RWPE2 (cell line): ENCODE measurements around the gene DACT1.

ENCODE experiments used
- ATAC-seq: fragments of 200-7000 bp; cut with Tn5 transposase; 3 replicates; pipeline ENCODE4 v1.9.1; 2021; ENCODE audit warnings: low read depth
- DNase-seq: peaks from one replicate; pipeline ENCODE4 v3.0.0-alpha.2; 2020; ENCODE audit warnings: low spot score
- H3K27ac ChIP-seq: fragments of 450-650 bp; 2 replicates; pipeline ENCODE4 v1.5.1; 2017; ENCODE audit warnings: mild to moderate bottlenecking; ENCODE audit not compliant: poor library complexity, severe bottlenecking
- H3K27me3 ChIP-seq: fragments of 250-450 bp; sonication (Bioruptor Pico); 2 replicates; pipeline ENCODE4 v1.5.1; 2021; ENCODE audit warnings: mild to moderate bottlenecking, moderate library complexity; ENCODE audit not compliant: insufficient read depth, poor library complexity, severe bottlenecking
- H3K36me3 ChIP-seq: fragments of 250-450 bp; sonication (Bioruptor Pico); 2 replicates; pipeline ENCODE4 v1.5.1; 2020; ENCODE audit warnings: low read depth, mild to moderate bottlenecking, moderate library complexity
- H3K4me1 ChIP-seq: fragments of 250-450 bp; sonication (Bioruptor Pico); 2 replicates; pipeline ENCODE4 v1.5.1; 2021; ENCODE audit warnings: mild to moderate bottlenecking, moderate library complexity; ENCODE audit not compliant: insufficient read depth, poor library complexity, severe bottlenecking
- H3K4me3 ChIP-seq: fragments of 250-450 bp; sonication (Bioruptor Pico); 2 replicates; pipeline ENCODE4 v1.5.1; 2021; ENCODE audit warnings: mild to moderate bottlenecking, moderate library complexity; ENCODE audit not compliant: severe bottlenecking
- H3K9me3 ChIP-seq: fragments of 250-450 bp; sonication (Bioruptor Pico); 2 replicates; pipeline ENCODE4 v1.5.1; 2021; ENCODE audit warnings: mild to moderate bottlenecking, moderate library complexity; ENCODE audit not compliant: severe bottlenecking
- TF ChIP-seq, protein P1 (sequence below): fragments of 450-650 bp; IDR thresholded peaks from one replicate; pipeline ENCODE4 v1.5.1; 2017; ENCODE audit warnings: mild to moderate bottlenecking, moderate library complexity; ENCODE audit not compliant: poor library complexity, severe bottlenecking

Gene DACT1

DNA sequence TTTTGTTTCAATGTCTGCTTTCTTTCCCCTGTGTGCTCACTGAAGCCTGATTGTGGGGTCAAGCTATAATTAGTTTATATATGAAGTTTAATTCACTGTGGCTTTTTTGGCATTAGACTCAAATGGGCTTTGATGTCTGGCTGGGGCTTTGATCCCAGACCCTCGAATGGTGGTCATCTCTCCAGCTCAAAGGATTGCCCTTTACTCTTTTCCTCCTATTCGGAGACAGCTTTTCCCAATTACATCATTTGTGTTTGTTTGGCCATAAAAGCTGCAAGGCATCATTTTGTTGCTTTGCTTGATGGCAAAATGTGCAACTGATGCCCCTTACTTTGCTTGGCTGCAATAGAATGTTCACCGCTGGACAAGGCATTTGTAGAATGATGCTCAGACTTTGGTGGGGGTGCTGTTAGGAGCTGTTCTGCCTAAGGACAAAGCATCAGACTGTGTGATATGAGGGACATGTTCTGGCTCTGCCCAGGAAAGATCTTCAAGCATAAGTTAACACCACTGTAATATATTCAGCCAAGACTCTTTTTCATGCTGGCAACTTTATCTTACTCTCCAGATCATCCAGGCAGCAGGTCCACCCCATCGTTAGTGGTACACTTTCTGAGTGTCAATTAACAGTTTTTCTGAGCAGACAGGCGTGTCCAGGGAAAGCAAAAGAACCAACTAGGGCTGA, 3.2 kb upstream of the DACT1 start:
- no peak for DNase-seq
- TF ChIP-seq, protein P1, sequence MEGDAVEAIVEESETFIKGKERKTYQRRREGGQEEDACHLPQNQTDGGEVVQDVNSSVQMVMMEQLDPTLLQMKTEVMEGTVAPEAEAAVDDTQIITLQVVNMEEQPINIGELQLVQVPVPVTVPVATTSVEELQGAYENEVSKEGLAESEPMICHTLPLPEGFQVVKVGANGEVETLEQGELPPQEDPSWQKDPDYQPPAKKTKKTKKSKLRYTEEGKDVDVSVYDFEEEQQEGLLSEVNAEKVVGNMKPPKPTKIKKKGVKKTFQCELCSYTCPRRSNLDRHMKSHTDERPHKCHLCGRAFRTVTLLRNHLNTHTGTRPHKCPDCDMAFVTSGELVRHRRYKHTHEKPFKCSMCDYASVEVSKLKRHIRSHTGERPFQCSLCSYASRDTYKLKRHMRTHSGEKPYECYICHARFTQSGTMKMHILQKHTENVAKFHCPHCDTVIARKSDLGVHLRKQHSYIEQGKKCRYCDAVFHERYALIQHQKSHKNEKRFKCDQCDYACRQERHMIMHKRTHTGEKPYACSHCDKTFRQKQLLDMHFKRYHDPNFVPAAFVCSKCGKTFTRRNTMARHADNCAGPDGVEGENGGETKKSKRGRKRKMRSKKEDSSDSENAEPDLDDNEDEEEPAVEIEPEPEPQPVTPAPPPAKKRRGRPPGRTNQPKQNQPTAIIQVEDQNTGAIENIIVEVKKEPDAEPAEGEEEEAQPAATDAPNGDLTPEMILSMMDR: no peak
- Histone ChIP-seq H3K4me3 (no peak overlapping the region), H3K36me3 (no peaks in the 10 kb centered on the region), H3K27ac (no peak overlapping the region), H3K9me3 (no peaks in the 10 kb centered on the region), H3K27me3 (peaks cover 10% of the 10 kb centered on the region), H3K4me1 (no peaks in the 10 kb centered on the region)
- no peak for ATAC-seq

DNA sequence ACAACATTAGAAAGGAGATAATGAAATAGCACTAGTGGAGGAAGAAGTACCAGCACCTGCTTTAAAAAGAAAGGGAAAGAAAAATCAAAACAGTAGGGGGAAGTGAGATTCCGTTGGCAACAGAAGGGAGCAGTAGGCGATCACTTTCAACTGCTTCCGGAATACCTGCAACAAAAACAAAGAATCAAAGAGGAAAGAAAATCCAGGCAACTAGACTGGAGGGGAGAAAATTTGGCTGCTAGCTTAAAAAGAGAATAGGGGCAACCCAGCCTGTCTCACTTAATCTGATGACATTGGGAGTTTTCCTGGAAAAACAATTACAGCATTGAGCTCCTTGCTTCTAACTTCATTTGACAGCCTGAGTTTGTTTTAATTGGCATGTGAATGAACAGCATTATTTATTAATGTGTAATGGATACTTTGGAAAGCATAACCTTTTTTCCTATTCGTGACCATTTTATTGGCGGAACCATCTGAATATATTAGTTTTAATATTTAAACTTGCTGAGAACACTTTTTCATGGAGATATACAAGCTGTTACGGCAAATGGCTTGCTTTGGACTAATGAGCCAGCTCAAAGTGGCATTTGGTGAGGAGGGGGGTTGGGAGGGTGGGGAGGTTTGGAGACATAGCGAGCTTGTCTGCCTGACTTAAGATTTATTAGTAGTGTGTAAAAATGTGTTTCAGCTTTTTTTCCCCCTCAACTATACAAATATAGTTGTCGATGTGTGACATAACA, 2.5 kb upstream of the DACT1 start:
- DNase-seq (no peak), ATAC-seq (no peak)

DNA sequence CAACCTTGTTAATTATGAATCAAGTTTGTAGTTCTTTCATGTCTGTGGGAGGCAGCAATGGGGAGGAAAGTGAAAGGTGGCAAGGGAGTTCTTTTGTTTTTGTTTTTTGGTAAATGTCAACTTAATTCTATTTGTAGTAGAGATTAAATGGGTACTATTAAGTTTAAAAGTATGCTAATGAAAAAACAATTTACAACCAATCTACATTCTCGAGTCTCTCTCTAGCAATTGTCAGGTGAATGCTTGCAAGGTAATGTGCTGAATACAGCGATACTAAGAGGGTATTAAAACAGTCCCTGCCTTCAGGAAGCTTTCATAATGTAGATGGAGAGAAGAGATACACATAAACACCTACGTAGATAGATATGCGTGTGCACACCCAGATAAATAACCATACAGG, 1.6 kb upstream of the DACT1 start:
- H3K9me3 ChIP-seq: no peaks in the 10 kb centered on the region
- ATAC-seq (no peak), DNase-seq (no peak)
- no peak overlapping the region for H3K27ac ChIP-seq
- no peaks in the 10 kb centered on the region for H3K4me1 ChIP-seq
- H3K27me3 ChIP-seq: peaks cover 12% of the 10 kb centered on the region
- H3K4me3 ChIP-seq: no peak overlapping the region
- H3K36me3 ChIP-seq: no peaks in the 10 kb centered on the region
- TF ChIP-seq, protein P1: no peak

More for the DNA sequence above, 2.5 kb upstream of the DACT1 start:
- TF ChIP-seq, protein P1: no peak
- Histone ChIP-seq H3K36me3 (no peaks in the 10 kb centered on the region), H3K9me3 (no peaks in the 10 kb centered on the region), H3K4me1 (no peaks in the 10 kb centered on the region), H3K4me3 (no peak overlapping the region), H3K27me3 (peaks cover 12% of the 10 kb centered on the region), H3K27ac (no peak overlapping the region)

DNA sequence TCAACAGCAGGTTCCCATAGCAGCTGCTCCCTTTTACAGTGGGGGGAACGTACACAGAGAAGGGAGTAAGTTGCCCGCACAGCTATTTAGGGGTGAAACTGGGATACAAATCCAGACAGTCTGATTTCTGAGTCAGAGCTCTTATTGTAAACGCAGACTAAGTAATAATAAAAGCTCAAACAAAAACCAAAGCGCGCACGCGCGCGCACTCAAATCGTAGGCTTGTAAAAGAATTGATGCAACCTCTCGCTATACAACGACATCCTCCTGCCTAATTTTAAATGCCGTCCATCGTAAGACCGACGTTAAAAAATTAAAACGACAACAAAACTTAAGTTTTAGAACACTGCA, 747 bp upstream of the DACT1 start:
- ATAC-seq: peak; percentile 43
- DNase-seq: no peak
- Histone ChIP-seq H3K9me3 (no peaks in the 10 kb centered on the region), H3K27me3 (peaks cover 12% of the 10 kb centered on the region), H3K27ac (peak overlapping the region; percentile 24), H3K4me3 (peak overlapping the region; percentile 58), H3K36me3 (no peaks in the 10 kb centered on the region), H3K4me1 (no peaks in the 10 kb centered on the region)
- TF ChIP-seq, protein P1: no peak
